ENCODE data around the gene BHLHA15. TPM values are rescaled to one million over a fixed set of nuclear protein-coding genes. Genes with fewer than 3 reads are reported as not detected.

The BHLHA15 gene
- total RNA-seq, 1 donor from 2014 or later: 3.2 TPM

GRCh38 chr7:98238076-98238475 lies 26.8 kb downstream of the BHLHA15 start:
- no peaks in the 10 kb centered on the region for H3K27me3 ChIP-seq (ENCODE audit: control insufficient read depth, insufficient read depth, low read length)
- peaks cover 1% of the 10 kb centered on the region for H3K36me3 ChIP-seq (ENCODE audit: control insufficient read depth, insufficient read depth, low read length)
- TF ChIP-seq, protein P1, sequence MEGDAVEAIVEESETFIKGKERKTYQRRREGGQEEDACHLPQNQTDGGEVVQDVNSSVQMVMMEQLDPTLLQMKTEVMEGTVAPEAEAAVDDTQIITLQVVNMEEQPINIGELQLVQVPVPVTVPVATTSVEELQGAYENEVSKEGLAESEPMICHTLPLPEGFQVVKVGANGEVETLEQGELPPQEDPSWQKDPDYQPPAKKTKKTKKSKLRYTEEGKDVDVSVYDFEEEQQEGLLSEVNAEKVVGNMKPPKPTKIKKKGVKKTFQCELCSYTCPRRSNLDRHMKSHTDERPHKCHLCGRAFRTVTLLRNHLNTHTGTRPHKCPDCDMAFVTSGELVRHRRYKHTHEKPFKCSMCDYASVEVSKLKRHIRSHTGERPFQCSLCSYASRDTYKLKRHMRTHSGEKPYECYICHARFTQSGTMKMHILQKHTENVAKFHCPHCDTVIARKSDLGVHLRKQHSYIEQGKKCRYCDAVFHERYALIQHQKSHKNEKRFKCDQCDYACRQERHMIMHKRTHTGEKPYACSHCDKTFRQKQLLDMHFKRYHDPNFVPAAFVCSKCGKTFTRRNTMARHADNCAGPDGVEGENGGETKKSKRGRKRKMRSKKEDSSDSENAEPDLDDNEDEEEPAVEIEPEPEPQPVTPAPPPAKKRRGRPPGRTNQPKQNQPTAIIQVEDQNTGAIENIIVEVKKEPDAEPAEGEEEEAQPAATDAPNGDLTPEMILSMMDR (IDR thresholded peaks at IDR 0.05; ENCODE audit: insufficient read depth, low read length, severe bottlenecking): no peak
- FAIRE-seq: no peak
- H3K4me3 ChIP-seq (ENCODE audit: low read depth, low read length): no peak overlapping the region
- DNase-seq (ENCODE audit: low read depth): no peak

DNA sequence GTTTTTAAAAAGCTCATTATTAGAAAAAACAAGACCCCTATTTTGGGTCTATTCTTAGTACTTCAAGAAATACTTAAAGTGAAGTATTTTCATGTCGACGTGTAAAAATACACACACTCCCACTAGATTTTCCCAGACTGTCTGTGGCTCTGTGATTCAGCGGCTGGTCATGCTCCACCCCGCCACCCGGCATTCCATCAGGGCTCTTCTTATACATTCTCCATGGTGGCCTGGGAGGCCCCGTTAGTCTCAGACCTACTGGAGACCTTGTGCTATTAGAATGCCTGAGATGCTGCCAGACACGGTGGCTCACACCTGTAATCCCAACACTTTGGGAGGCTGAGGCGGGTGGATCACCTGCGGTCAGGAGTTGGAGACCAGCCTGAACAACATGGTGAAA lies 27.7 kb downstream of the BHLHA15 start:
- Histone ChIP-seq H3K4me3 (ENCODE audit: low read depth, low read length) (no peak overlapping the region), H3K27me3 (ENCODE audit: control insufficient read depth, insufficient read depth, low read length) (no peaks in the 10 kb centered on the region), H3K36me3 (ENCODE audit: control insufficient read depth, insufficient read depth, low read length) (peaks cover 1% of the 10 kb centered on the region)
- TF ChIP-seq, protein P1 (IDR thresholded peaks at IDR 0.05; ENCODE audit: insufficient read depth, low read length, severe bottlenecking): no peak
- FAIRE-seq: no peak
- DNase-seq (ENCODE audit: low read depth): no peak

DNA sequence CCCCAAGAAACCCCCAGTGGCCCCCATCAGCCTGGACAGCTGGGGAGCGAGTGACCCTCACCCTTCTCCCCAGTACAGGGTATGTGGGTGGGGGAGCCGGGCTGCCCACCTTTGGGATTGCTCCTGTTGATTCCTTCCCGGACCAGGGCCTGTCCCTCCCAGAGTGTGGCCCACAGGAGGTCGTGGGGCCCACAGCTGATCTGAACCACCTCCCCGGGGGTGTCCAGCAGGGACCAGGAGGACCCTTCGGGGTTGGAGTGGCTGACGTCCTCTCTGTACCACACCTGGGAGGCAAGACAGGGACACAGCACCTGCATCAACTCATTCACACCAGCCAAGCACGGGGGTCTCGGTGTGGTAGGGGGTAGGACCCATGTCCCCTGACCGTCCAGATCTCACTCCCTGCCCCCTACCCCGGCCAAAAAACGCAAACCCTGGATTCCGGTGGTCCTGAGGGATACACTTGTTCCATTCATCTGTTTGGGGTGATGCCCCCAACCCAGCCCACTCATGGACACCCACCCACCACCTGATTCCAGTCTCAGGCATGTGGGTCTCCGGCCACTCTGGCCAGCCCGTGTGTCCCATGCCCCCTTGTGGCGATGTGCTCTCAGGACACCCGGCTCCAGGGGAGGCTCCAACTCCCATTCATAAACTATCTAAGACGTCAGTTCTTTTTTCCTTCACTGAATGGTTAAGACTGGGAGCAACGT lies 29.9 kb downstream of the BHLHA15 start:
- Histone ChIP-seq H3K27me3 (ENCODE audit: control insufficient read depth, insufficient read depth, low read length) (no peaks in the 10 kb centered on the region), H3K4me3 (ENCODE audit: low read depth, low read length) (no peak overlapping the region), H3K36me3 (ENCODE audit: control insufficient read depth, insufficient read depth, low read length) (peaks cover 2% of the 10 kb centered on the region)
- TF ChIP-seq, protein P1 (IDR thresholded peaks at IDR 0.05; ENCODE audit: insufficient read depth, low read length, severe bottlenecking): peak; percentile 73
- FAIRE-seq (no peak), DNase-seq (ENCODE audit: low read depth) (peak; percentile 18)

- no peak overlapping the region for H3K4me3 ChIP-seq (ENCODE audit: low read depth, low read length)
- TF ChIP-seq, protein P1 (IDR thresholded peaks at IDR 0.05; ENCODE audit: insufficient read depth, low read length, severe bottlenecking): no peak
- FAIRE-seq (no peak), DNase-seq (ENCODE audit: low read depth) (no peak)
- no peaks in the 10 kb centered on the region for H3K27me3 ChIP-seq (ENCODE audit: control insufficient read depth, insufficient read depth, low read length)
- peaks cover 2% of the 10 kb centered on the region for H3K36me3 ChIP-seq (ENCODE audit: control insufficient read depth, insufficient read depth, low read length)
Measured at GRCh38 chr7:98241674-98242241, 30.5 kb downstream of the BHLHA15 start.

GRCh38 chr7:98242342-98242741 lies 31.1 kb downstream of the BHLHA15 start:
- FAIRE-seq (peak; percentile 93), DNase-seq (ENCODE audit: low read depth) (no peak)
- no peaks in the 10 kb centered on the region for H3K27me3 ChIP-seq (ENCODE audit: control insufficient read depth, insufficient read depth, low read length)
- H3K36me3 ChIP-seq (ENCODE audit: control insufficient read depth, insufficient read depth, low read length): peaks cover 2% of the 10 kb centered on the region
- TF ChIP-seq, protein P1 (IDR thresholded peaks at IDR 0.05; ENCODE audit: insufficient read depth, low read length, severe bottlenecking): no peak
- H3K4me3 ChIP-seq (ENCODE audit: low read depth, low read length): no peak overlapping the region
